ENCODE results near the gene ARSJ. TPM values are rescaled to one million over a fixed set of nuclear protein-coding genes. Genes with fewer than 3 reads are reported as not detected.

ARSJ gene
- total and polyA plus RNA-seq, 2 of the 8 experiments (the other 6 are each of a cell fraction or from before 2014, with no cell fraction given) = 1.4 to 6.3 TPM

- H3K14ac ChIP-seq (ENCODE audit: insufficient read length) = no peak overlapping the region
- H2BK5ac ChIP-seq (ENCODE audit: low read depth, low read length) = no peak overlapping the region
- DNase-seq (ENCODE audit: low read depth in 1 of 2, low spot score in 2 of 2) = no peak
- H3K79me1 ChIP-seq (ENCODE audit: low read depth, low read length) = no peaks in the 10 kb centered on the region
- no peaks in the 10 kb centered on the region for H3K23me2 ChIP-seq (ENCODE audit: low read depth, low read length)
- no peak overlapping the region for H3K18ac ChIP-seq (ENCODE audit: extremely low read depth, low read length)
- H3K4me2 ChIP-seq (ENCODE audit: insufficient read depth in 1 of 2, low read depth in 2 of 2, low read length in 2 of 2) = no peak overlapping the region
- H2BK15ac ChIP-seq (ENCODE audit: low read length) = no peak overlapping the region
- no peaks in the 10 kb centered on the region for H4K20me1 ChIP-seq (replicated peaks in 1 of 2; ENCODE audit: control insufficient read depth in 1 of 2, insufficient read depth in 2 of 2, low read length in 2 of 2)
- ChIA-PET POLR2A (ENCODE audit: partially characterized antibody) (no interaction called here), CTCF (ENCODE audit: partially characterized antibody) (interaction anchor here (0.8 to 1.3 kb wide), 2 partner anchors 21 to 565 kb away, joined by 3 read pairs; no protein-coding TSS in a partner anchor)
- H2BK12ac ChIP-seq (ENCODE audit: low read depth, low read length) = no peak overlapping the region
- H3K4ac ChIP-seq (replicated peaks; ENCODE audit: insufficient read length, low read depth, low read length) = no peak overlapping the region
- no peak overlapping the region for H3K56ac ChIP-seq (replicated peaks; ENCODE audit: insufficient read length, low read depth, low read length)
- no peak overlapping the region for H2AFZ ChIP-seq (ENCODE audit: low read length)
- no peak overlapping the region for H2AK5ac ChIP-seq (ENCODE audit: low read depth, low read length)
- H3K36me3 ChIP-seq (ENCODE audit: control insufficient read depth in 2 of 4, insufficient read depth in 4 of 4, low read length in 3 of 4) = no peaks in the 10 kb centered on the region
- no peak overlapping the region for H3K4me3 ChIP-seq (ENCODE audit: extremely low read depth in 1 of 4, insufficient read depth in 2 of 4, low read depth in 3 of 4, low read length in 4 of 4)
- no peak overlapping the region for H2BK120ac ChIP-seq (replicated peaks; ENCODE audit: low read depth, low read length)
- H3K4me1 ChIP-seq (replicated peaks in 1 of 4; ENCODE audit: control insufficient read depth in 3 of 4, insufficient read depth in 4 of 4, low read length in 3 of 4) = peaks cover 0 to 2% (median 0%) of the 10 kb centered on the region in 4 experiments; a peak in 1 of 7 replicates
- no peak overlapping the region for H3K27ac ChIP-seq (ENCODE audit: low read depth, low read length)
- H4K91ac ChIP-seq (replicated peaks; ENCODE audit: insufficient read length, low read length) = no peak overlapping the region
- H3K9ac ChIP-seq (replicated peaks in 1 of 4; ENCODE audit: extremely low read depth in 1 of 4, low read depth in 3 of 4, low read length in 3 of 4) = no peak overlapping the region
- FAIRE-seq = no peak
- no peak overlapping the region for H3K23ac ChIP-seq (ENCODE audit: insufficient read length)
- no peak for TF ChIP-seq PHF8 (conservative IDR thresholded peaks at IDR 0.05; ENCODE audit: low read depth, low read length)
- H3K27me3 ChIP-seq (replicated peaks in 1 of 4; ENCODE audit: control insufficient read depth in 3 of 4, extremely low read depth in 1 of 4, insufficient read depth in 3 of 4, low read length in 3 of 4) = no peaks in the 10 kb centered on the region
- no peaks in the 10 kb centered on the region for H3K79me2 ChIP-seq (ENCODE audit: control insufficient read depth in 1 of 2, insufficient read depth in 2 of 2, low read length in 2 of 2)
- H3K9me3 ChIP-seq (ENCODE audit: insufficient read depth in 2 of 2, low read depth in 1 of 2, low read length in 1 of 2) = no peaks in the 10 kb centered on the region
- no peak overlapping the region for H4K5ac ChIP-seq (ENCODE audit: insufficient read length, low read depth, low read length)
- no peak overlapping the region for H4K8ac ChIP-seq (ENCODE audit: extremely low read depth, insufficient read depth, low read length)
- H2BK20ac ChIP-seq (ENCODE audit: low read length) = no peak overlapping the region
These were observed 19.9 kb downstream of the ARSJ start for GRCh38 chr4:113959539-113959937.

Measured in H1 (cell line).